ENCODE data around the gene TMBIM6. TPM values are rescaled to one million over a fixed set of nuclear protein-coding genes. Genes with fewer than 3 reads are reported as not detected.

TMBIM6 gene
- total and polyA plus RNA-seq, 2 experiments from 2014 or later = 510 to 891 TPM

GRCh38 chr12:49703647-49704137 is 37.7 kb upstream of the TMBIM6 start:
- TF ChIP-seq EZH2 (IDR thresholded peaks at IDR 0.05; ENCODE audit: insufficient read depth, poor library complexity, severe bottlenecking) (no peak), EZH2phosphoT487 (IDR thresholded peaks at IDR 0.05; ENCODE audit: insufficient read depth, low read depth) (no peak)
- H3K36me3 ChIP-seq (ENCODE audit: low read depth) = no peaks in the 10 kb centered on the region
- H3K9me3 ChIP-seq (ENCODE audit: low read depth) = no peaks in the 10 kb centered on the region
- no peaks in the 10 kb centered on the region for H3K9me2 ChIP-seq (ENCODE audit: insufficient read depth)
- no peaks in the 10 kb centered on the region for H4K20me1 ChIP-seq (ENCODE audit: insufficient read depth)
- peaks cover 54% of the 10 kb centered on the region for H3K4me1 ChIP-seq (ENCODE audit: insufficient read depth)
- peak overlapping the region; percentile 10; the same call in 1 of the 2 replicates for H3K9ac ChIP-seq
- H3K79me2 ChIP-seq (ENCODE audit: insufficient read depth) = peaks cover 77% of the 10 kb centered on the region
- no peaks in the 10 kb centered on the region for H3K27me3 ChIP-seq (replicated peaks; ENCODE audit: insufficient read depth)
- H3K4me3 ChIP-seq = peak overlapping the region; percentile 40; the same call in 1 of the 2 replicates
- peak; percentile 85 for DNase-seq
- H2AFZ ChIP-seq = peak overlapping the region; percentile 30; the same call in 1 of the 2 replicates
- H3K4me2 ChIP-seq (ENCODE audit: unreplicated experiment) = peak overlapping the region; percentile 67
- peak overlapping the region; percentile 76 for H3K27ac ChIP-seq
- WGBS, 2 experiments (ENCODE audit: low coverage in 1 of 2, low lambda C conversion rate in 2 of 2, missing lambda C conversion rate in 2 of 2) = 3 to 9% methylated on average over 3 of the region's 3 CpGs
- H3F3A ChIP-seq (ENCODE audit: insufficient read depth) = peaks cover 52% of the 10 kb centered on the region
- in situ Hi-C loops (cut with MboI) = no loop called here

GRCh38 chr12:49705479-49706134 is 35.8 kb upstream of the TMBIM6 start:
- peaks cover 42% of the 10 kb centered on the region for H3K4me1 ChIP-seq (ENCODE audit: insufficient read depth)

GRCh38 chr12:49706351-49707127 is 34.8 kb upstream of the TMBIM6 start:
- Histone ChIP-seq H4K20me1 (ENCODE audit: insufficient read depth) (no peaks in the 10 kb centered on the region), H3F3A (ENCODE audit: insufficient read depth) (peaks cover 41% of the 10 kb centered on the region), H3K9me3 (ENCODE audit: low read depth) (no peaks in the 10 kb centered on the region), H3K4me3 (peak overlapping the region; percentile 90), H3K4me1 (ENCODE audit: insufficient read depth) (peaks cover 42% of the 10 kb centered on the region), H3K27me3 (replicated peaks; ENCODE audit: insufficient read depth) (no peaks in the 10 kb centered on the region), H3K9me2 (ENCODE audit: insufficient read depth) (no peaks in the 10 kb centered on the region), H3K36me3 (ENCODE audit: low read depth) (no peaks in the 10 kb centered on the region), H3K9ac (peak overlapping the region; percentile 91), H2AFZ (peak overlapping the region; percentile 85), H3K79me2 (ENCODE audit: insufficient read depth) (peaks cover 52% of the 10 kb centered on the region), H3K27ac (peak overlapping the region; percentile 76), H3K4me2 (ENCODE audit: unreplicated experiment) (peak overlapping the region; percentile 91)
- 2 to 4% methylated on average over 16 to 36 of the region's 43 CpGs for WGBS, 2 experiments (ENCODE audit: low coverage in 1 of 2, low lambda C conversion rate in 2 of 2, missing lambda C conversion rate in 2 of 2)
- peak; percentile 65 for DNase-seq
- TF ChIP-seq EZH2 (IDR thresholded peaks at IDR 0.05; ENCODE audit: insufficient read depth, poor library complexity, severe bottlenecking) = no peak
- in situ Hi-C loops (cut with MboI) = no loop called here

More at GRCh38 chr12:49705479-49706134, 35.8 kb upstream of the TMBIM6 start:
- TF ChIP-seq EZH2phosphoT487 (IDR thresholded peaks at IDR 0.05; ENCODE audit: insufficient read depth, low read depth) = no peak
- H3K79me2 ChIP-seq (ENCODE audit: insufficient read depth) = peaks cover 61% of the 10 kb centered on the region
- H3K27me3 ChIP-seq (replicated peaks; ENCODE audit: insufficient read depth) = no peaks in the 10 kb centered on the region
- in situ Hi-C loops (cut with MboI) = no loop called here
- H3K4me3 ChIP-seq = peak overlapping the region; percentile 90
- H3K9ac ChIP-seq = peak overlapping the region; percentile 91
- H3K36me3 ChIP-seq (ENCODE audit: low read depth) = no peaks in the 10 kb centered on the region
- 22 to 26% methylated on average over 10 of the region's 10 CpGs for WGBS, 2 experiments (ENCODE audit: low coverage in 1 of 2, low lambda C conversion rate in 2 of 2, missing lambda C conversion rate in 2 of 2)
- peak; percentile 81 for DNase-seq
- peak overlapping the region; percentile 85 for H2AFZ ChIP-seq
- no peaks in the 10 kb centered on the region for H3K9me3 ChIP-seq (ENCODE audit: low read depth)
- H3K27ac ChIP-seq = peak overlapping the region; percentile 76
- H3K4me2 ChIP-seq (ENCODE audit: unreplicated experiment) = peak overlapping the region; percentile 91
- no peaks in the 10 kb centered on the region for H3K9me2 ChIP-seq (ENCODE audit: insufficient read depth)
- no peaks in the 10 kb centered on the region for H4K20me1 ChIP-seq (ENCODE audit: insufficient read depth)
- peaks cover 41% of the 10 kb centered on the region for H3F3A ChIP-seq (ENCODE audit: insufficient read depth)

- Histone ChIP-seq H3F3A (ENCODE audit: insufficient read depth) (peaks cover 38% of the 10 kb centered on the region), H3K79me2 (ENCODE audit: insufficient read depth) (peaks cover 44% of the 10 kb centered on the region), H3K4me3 (peak within 1 kb of the TSS; percentile 90), H4K20me1 (ENCODE audit: insufficient read depth) (no peaks in the 10 kb centered on the region), H3K9me2 (ENCODE audit: insufficient read depth) (no peaks in the 10 kb centered on the region), H3K27ac (peak within 1 kb of the TSS; percentile 76), H3K9me3 (ENCODE audit: low read depth) (no peaks in the 10 kb centered on the region), H3K27me3 (replicated peaks; ENCODE audit: insufficient read depth) (no peaks in the 10 kb centered on the region), H3K4me2 (ENCODE audit: unreplicated experiment) (peak within 1 kb of the TSS; percentile 91), H3K9ac (peak within 1 kb of the TSS; percentile 91), H3K4me1 (ENCODE audit: insufficient read depth) (peaks cover 39% of the 10 kb centered on the region), H3K36me3 (ENCODE audit: low read depth) (no peaks in the 10 kb centered on the region), H2AFZ (peak within 1 kb of the TSS; percentile 85)
- 0% methylated on average over 20 to 90 of the region's 93 CpGs for WGBS, 2 experiments (ENCODE audit: low coverage in 1 of 2, low lambda C conversion rate in 2 of 2, missing lambda C conversion rate in 2 of 2)
- peak; percentile 99 for DNase-seq
- no peak for TF ChIP-seq EZH2 (IDR thresholded peaks at IDR 0.05; ENCODE audit: insufficient read depth, poor library complexity, severe bottlenecking)
- no peak for TF ChIP-seq EZH2phosphoT487 (IDR thresholded peaks at IDR 0.05; ENCODE audit: insufficient read depth, low read depth)
- in situ Hi-C loops (cut with MboI) = no loop called here
These were observed 34.1 kb upstream of the TMBIM6 start, which contains the start of gene FMNL3 for GRCh38 chr12:49707128-49707811. TSS of gene FMNL3 (minus strand) at chr12:49707405. CDS start at chr12:49707180, 225 bp downstream.

Measured in GM23248 (cell line).